ENCODE measurements around the gene CPN1. TPM values are rescaled to one million over a fixed set of nuclear protein-coding genes. Genes with fewer than 3 reads are reported as not detected.

The CPN1 gene
- total RNA-seq, 1 donor from 2014 or later: not detected

- FAIRE-seq: no peak
- Histone ChIP-seq H3K36me3 (ENCODE audit: control insufficient read depth, insufficient read depth, low read length) (no peaks in the 10 kb centered on the region), H3K4me3 (ENCODE audit: low read depth, low read length) (no peak overlapping the region), H3K27me3 (ENCODE audit: control insufficient read depth, insufficient read depth, low read length) (no peaks in the 10 kb centered on the region)
- no peak for TF ChIP-seq CTCF (IDR thresholded peaks at IDR 0.05; ENCODE audit: insufficient read depth, low read length, severe bottlenecking)
- DNase-seq (ENCODE audit: low read depth): no peak
Observed at GRCh38 chr10:100004805-100005510, 76.7 kb downstream of the CPN1 start.

GRCh38 chr10:100000109-100000644 lies 81.5 kb downstream of the CPN1 start:
- no peak for TF ChIP-seq CTCF (IDR thresholded peaks at IDR 0.05; ENCODE audit: insufficient read depth, low read length, severe bottlenecking)
- Histone ChIP-seq H3K27me3 (ENCODE audit: control insufficient read depth, insufficient read depth, low read length) (no peaks in the 10 kb centered on the region), H3K36me3 (ENCODE audit: control insufficient read depth, insufficient read depth, low read length) (no peaks in the 10 kb centered on the region), H3K4me3 (ENCODE audit: low read depth, low read length) (no peak overlapping the region)
- FAIRE-seq: no peak
- no peak for DNase-seq (ENCODE audit: low read depth)

GRCh38 chr10:99999319-100000108 lies 82.2 kb downstream of the CPN1 start:
- no peak for DNase-seq (ENCODE audit: low read depth)
- FAIRE-seq: no peak
- TF ChIP-seq CTCF (IDR thresholded peaks at IDR 0.05; ENCODE audit: insufficient read depth, low read length, severe bottlenecking): no peak
- Histone ChIP-seq H3K36me3 (ENCODE audit: control insufficient read depth, insufficient read depth, low read length) (no peaks in the 10 kb centered on the region), H3K4me3 (ENCODE audit: low read depth, low read length) (no peak overlapping the region), H3K27me3 (ENCODE audit: control insufficient read depth, insufficient read depth, low read length) (no peaks in the 10 kb centered on the region)

- no peak overlapping the region for H3K4me3 ChIP-seq (ENCODE audit: low read depth, low read length)
- no peaks in the 10 kb centered on the region for H3K36me3 ChIP-seq (ENCODE audit: control insufficient read depth, insufficient read depth, low read length)
- no peak for TF ChIP-seq CTCF (IDR thresholded peaks at IDR 0.05; ENCODE audit: insufficient read depth, low read length, severe bottlenecking)
- H3K27me3 ChIP-seq (ENCODE audit: control insufficient read depth, insufficient read depth, low read length): no peaks in the 10 kb centered on the region
- no peak for DNase-seq (ENCODE audit: low read depth)
- FAIRE-seq: no peak
Observed at GRCh38 chr10:99998889-99999288, 82.8 kb downstream of the CPN1 start.

- H3K4me3 ChIP-seq (ENCODE audit: low read depth, low read length): no peak overlapping the region
- H3K36me3 ChIP-seq (ENCODE audit: control insufficient read depth, insufficient read depth, low read length): no peaks in the 10 kb centered on the region
- no peaks in the 10 kb centered on the region for H3K27me3 ChIP-seq (ENCODE audit: control insufficient read depth, insufficient read depth, low read length)
- DNase-seq (ENCODE audit: low read depth) (no peak), FAIRE-seq (no peak)
- TF ChIP-seq CTCF (IDR thresholded peaks at IDR 0.05; ENCODE audit: insufficient read depth, low read length, severe bottlenecking): no peak
Observed at GRCh38 chr10:99996671-99997648, 84.7 kb downstream of the CPN1 start.
